GM21423 (cell line): ENCODE results near the gene HS2ST1.

Experiments used
- ATAC-seq: cut with Tn5 transposase; IDR thresholded peaks from one replicate; pipeline ENCODE4 v1.9.1; 2021; ENCODE audit warnings: mild to moderate bottlenecking, moderate library complexity; ENCODE audit not compliant: unreplicated experiment

The HS2ST1 gene

GRCh38 chr1:87155170-87155569, 240.7 kb downstream of the HS2ST1 start:
- ATAC-seq: no peak

- no peak for ATAC-seq
These were observed 241.2 kb downstream of the HS2ST1 start for GRCh38 chr1:87155648-87156047.

- ATAC-seq: no peak
These were observed 241.7 kb downstream of the HS2ST1 start for GRCh38 chr1:87156124-87156523.

- no peak for ATAC-seq
These were observed 245.0 kb downstream of the HS2ST1 start for GRCh38 chr1:87159378-87159915.
